Measurements from ENCODE around the gene AMIGO2.
"Not testable (repeated sequence)": the region's sequence is repeated elsewhere in the genome, so short reads cannot be mapped to it uniquely, and the experiment has no call there.

AMIGO2 gene, protein sequence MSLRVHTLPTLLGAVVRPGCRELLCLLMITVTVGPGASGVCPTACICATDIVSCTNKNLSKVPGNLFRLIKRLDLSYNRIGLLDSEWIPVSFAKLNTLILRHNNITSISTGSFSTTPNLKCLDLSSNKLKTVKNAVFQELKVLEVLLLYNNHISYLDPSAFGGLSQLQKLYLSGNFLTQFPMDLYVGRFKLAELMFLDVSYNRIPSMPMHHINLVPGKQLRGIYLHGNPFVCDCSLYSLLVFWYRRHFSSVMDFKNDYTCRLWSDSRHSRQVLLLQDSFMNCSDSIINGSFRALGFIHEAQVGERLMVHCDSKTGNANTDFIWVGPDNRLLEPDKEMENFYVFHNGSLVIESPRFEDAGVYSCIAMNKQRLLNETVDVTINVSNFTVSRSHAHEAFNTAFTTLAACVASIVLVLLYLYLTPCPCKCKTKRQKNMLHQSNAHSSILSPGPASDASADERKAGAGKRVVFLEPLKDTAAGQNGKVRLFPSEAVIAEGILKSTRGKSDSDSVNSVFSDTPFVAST

DNA sequence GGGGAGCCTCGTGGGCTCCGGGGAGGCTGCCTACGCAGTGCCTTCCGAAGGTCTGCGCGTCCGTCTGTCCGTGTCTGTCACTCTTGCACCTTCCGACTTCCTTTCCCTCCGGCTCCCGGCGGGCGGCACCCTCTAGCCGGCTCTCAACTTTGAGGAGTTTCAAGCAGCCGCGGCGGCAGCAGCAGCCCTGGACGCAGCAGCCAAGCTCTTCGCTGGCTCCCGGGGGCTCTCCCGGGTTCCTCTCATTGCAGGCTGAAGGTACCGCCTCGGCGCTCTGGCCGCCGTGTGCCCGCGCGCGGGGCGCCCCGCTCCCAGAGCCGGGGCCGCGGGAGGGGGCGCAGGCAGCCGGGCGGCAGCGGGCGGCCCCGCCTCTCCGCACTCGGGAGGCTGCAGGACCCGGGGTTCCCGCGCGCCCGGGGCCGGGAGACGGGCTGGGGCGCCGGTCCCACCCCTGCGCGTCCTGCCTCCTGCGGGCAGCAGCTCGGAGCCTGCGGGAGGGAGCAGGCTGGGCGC lies at the start of gene AMIGO2, which contains the start of gene PCED1B:
TSS of gene AMIGO2 (minus strand) at position 492 of the 513 bp plus-strand sequence. CDS start 957 bp downstream, outside the sequence.
TSS of gene PCED1B (plus strand) at position 154 of the 513 bp plus-strand sequence. CDS start 155,443 bp downstream, outside the sequence.
- DNase-seq, result peak; percentile 65

DNA sequence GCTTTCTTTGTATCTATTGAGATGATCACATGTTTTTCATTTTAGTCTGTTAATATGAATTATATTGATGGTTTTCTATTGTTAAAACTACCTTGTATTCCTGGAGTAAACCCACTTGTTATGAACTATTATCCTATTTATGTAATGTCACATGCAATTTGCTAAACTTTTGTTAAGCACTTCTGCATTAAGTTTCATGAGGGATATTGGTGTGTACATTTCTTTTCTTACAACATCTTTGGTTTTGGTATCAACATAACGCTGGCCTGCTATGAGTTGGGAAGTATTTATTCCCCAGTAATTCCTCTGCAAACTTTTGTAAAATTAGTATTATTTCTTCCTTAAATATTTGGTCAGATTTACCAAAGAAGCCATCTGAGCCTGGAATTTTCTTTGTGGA lies 46.5 kb upstream of the AMIGO2 start:
- no peak for DNase-seq

DNA sequence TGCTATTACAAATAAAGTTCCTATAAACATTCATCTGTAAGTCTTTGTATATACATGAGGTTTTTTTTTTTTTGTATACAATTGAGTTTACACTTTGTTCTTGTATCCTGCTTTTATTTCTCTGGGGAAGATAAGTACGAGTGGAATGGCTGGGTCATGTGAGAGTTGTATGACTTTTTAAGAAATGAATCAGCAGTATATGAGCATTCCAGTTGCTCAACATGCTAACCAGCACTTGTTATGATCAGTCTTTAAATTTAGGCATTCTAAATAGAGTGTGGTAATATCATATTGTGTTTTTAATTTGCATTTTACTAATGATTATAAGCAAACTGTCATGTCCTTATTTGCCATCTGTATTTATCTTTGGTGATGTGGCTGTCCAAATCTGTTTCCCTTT lies 44.7 kb upstream of the AMIGO2 start:
- no peak for DNase-seq

DNA sequence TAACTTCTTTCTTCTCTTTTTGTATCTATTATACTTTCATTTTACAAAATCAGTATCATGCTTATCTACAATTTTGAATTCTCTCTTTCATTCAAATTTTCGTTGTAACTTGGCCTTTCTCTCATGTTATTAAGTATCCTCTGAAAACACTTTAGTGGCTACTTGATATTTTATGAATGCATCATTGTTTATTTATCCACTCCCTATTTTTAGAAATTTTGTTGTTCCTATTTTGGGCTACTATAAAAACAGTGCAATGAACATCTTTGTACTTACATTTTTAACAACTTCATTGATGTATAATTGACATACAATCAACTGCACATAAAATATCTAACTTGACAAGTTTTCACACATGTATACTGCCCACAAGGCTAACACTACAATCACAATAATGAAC lies 44.0 kb upstream of the AMIGO2 start:
- DNase-seq, result no peak

DNA sequence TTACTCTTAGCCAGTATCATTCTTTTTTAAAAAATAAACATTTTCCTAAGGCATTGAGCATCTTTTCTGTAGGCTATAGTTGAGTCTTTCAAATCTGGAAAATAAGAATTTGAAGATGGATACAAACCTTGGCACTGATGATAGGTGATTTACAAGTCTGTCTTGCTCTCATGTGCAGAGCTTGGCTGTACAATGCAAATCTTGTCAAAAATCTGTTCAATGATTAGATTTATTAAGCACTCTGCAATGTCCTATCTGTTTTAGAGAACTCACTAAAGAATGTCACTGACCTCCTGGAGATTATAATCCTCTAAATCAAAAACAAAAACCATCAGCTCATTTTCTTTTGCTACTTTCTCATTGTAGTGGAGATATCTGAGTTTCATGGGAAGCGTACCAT lies 42.8 kb upstream of the AMIGO2 start:
- DNase-seq, result no peak

DNA sequence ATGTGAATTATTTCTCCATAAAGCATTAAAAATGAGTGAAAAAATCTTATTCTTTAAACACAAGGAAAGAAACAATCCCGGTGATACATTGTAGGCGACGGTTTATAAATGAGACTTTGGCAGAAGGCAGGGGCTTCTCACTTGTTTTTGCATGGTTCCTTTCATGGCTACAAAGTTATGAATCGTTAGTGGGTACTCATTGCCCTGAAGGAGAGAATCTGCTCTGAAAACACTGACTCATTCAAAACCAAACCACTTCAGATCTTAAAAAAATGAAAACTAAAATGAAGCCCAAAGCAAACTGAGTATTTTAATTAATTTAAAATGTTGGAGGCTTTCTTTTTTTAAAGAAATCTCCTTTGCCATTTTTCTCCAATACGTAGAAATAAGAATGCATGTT lies 41.4 kb upstream of the AMIGO2 start:
- DNase-seq, result no peak

DNA sequence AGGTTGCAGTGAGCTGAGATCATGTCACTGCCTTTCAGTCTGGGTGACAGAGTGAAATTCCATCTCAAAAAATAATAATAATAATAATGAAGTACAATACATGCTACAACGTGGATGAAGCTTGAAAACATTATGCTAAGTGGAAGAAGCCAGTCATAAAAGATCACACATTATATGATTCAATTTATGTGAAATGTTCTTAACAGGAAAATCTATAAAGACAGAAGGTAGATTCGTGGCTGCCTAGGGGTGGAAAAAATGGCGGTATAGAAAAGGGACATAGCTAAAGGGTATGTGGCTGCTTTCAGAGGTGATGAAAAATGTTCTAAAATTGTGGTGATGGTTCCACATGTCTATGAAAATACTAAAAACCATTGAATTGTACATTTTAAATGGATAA lies 41.0 kb upstream of the AMIGO2 start:
- DNase-seq, result no peak

DNA sequence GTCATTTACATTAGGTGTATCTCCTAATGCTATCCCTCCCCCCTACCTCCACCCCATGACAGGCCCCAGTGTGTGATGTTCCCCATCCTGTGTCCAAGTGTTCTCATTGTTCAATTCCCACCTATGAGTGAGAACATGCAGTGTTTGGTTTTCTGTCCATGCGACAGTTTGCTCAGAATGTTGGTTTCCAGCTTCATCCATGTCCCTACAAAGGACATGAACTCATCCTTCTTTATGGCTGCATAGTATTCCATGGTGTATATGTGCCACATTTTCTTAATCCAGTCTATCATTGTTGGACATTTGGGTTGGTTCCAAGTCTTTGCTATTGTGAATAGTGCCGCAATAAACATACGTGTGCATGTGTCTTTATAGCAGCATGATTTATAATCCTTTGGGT lies 37.5 kb upstream of the AMIGO2 start:
- not testable (repeated sequence) for DNase-seq

DNA sequence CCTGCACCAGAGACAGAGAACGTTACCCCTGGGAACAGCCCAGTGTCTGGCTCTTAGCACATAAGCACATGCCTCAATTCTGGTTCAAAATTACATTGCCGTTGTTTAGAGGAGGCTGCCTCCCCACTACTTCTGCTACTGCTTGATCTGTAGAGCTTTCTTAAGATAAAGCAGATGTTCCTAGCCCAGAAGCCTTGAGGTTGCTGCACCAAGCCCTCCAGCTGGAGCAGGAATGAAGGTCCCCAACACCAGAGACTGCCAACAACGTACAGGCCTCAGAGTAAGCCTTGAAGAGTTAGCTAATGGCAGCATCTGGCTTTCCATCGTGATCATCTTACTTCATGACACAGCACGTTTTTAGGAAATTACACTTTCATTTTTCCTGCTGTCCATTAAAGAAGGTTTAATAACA lies 34.7 kb upstream of the AMIGO2 start:
- no peak for DNase-seq

DNA sequence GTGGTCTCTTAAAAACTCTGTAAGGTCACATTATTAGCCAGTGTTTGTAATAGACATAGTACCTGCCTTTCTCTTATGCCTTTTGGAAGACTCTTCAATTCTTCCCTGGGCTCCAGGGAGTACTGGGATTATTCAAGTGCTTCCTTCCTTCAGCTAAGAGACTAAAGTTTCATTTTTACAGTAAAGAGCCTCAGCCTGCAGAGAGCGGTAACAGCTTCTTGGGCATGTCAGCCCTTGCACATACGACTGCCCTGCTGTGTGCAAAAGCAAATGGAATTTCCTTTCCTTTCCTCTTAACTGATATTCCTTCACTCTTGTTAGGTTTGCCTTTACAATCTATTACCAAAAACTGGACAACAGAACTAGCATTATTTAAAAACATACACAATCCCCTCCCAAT lies 32.9 kb upstream of the AMIGO2 start:
- DNase-seq, result no peak

DNA sequence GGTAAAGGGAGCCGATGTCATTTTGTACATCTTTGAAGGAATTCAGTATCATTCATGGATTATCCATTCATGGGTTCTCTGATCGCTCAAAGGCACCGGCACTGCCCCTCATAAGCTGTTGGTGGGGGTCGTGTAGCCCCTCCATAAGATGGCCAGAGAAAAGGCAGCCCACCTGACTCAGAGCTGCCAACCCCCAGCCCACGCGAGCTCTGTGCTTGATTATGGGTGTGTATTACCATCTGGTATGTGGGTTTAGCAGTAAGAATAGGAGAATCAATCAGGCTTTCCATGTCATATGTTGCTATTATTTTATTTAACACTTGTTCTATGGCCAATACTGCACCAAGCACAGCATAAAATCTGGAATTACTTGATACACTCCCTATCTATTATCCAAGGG lies 32.1 kb upstream of the AMIGO2 start:
- no peak for DNase-seq

DNA sequence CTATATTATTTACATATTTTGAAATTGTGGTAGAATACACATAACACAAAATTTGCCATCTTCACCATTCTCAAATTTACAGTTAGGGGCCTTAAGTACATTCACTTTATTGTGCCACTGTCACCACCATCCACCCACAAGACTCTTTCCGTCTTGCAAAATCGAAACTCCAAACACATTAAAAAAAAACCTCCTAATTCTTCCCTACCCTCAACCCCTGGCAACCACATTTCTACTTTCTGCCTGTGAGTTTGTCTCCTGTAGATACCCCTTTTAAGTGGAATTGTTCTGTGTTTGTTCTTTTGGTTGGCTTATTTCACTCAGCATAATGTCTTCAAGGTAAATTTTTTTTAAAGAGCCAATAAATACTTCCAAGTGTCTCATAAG lies 31.6 kb upstream of the AMIGO2 start:
- no peak for DNase-seq

DNA sequence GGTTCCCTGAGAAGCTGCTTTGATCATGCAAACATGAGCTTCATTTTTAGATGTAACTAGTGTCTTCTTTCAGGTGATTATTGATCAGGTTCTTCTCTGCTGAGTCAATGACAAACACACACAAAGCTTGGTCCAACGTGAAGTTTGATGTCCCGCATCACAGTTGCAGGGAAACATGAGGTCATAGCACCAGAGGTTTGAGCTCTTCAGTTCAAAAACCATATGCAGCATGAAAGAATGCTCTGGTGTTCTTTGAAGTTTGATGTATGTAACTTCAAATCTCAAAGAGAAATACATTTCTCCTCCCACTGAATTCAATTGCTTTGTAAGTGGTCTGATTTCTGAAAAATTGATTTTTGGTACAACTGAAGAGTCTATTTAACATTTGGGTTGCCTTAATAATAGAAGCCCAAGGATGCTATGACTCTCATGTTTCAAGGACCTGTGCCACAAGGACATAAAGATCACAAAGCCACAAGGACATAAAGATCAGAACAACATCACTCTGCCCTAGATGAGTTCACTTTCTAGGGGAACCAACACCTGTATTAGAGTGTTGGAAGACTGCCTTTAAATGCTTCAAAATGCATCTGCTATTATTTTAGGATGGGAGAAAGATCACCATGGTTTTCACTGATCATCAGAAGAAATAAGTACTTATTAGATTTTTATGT lies 31.1 kb upstream of the AMIGO2 start:
- no peak for DNase-seq

DNA sequence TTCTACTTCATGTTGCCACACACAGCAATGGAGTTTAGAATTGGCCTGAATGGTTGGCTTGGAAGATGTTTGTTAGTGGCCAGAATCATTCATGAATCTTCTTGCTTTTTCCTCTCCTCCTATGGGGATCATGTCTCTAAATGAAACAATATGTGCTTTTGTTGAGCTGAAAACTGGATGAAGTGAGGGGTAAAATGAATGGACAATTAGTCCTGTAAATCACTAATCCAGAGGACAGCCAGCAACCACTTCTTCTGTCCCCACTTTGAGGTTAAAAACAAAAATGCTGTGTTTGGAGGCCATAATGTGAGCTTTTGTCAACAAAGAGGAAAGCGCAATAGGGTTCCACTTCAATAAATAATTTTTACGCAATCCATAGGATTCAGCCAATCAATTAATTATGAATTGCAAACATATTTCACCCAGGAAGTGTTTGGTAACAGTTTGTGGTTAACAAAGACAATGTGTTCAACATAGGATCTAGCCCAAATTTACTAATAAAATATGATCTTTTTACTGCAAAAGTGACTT lies 30.3 kb upstream of the AMIGO2 start:
- no peak for DNase-seq

DNA sequence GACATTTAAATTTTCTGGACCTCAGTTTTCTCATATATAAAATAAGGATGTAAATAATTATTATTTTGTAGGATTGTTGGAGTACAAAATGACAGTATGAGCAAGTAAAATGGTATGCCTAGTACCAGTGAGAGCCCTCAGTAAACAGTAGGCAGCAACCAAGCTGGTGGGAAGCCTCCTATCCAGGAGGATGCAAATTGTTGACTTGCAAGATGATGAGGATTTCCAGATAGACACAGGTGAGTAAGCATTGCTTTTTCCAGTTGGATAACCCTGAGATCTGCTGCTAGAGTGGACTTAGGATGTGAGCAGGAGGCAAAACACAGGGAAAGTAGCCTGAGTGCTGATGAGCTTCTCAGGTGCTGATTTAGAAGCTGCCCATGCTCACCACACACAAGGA lies 28.2 kb upstream of the AMIGO2 start:
- DNase-seq, result no peak

DNA sequence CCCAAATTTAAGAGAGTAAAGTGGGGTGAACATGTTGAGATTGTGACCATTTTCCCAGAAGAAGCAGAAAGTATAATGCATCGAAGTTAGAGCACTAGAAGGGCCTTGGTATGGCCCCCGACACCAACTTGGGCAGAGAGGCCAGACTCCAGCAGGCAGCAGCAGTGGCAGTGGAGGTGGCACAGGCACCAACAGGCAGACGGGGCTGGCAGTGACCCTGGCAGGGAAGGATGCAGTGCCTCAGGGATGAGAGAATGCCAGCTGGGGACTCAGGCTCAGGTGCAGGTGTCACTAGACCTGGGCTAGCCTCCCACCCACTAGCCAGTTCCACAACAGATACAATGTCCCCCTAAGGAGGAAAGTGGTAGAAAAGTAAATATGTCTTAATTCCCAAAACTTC lies 27.7 kb upstream of the AMIGO2 start:
- DNase-seq, result no peak

DNA sequence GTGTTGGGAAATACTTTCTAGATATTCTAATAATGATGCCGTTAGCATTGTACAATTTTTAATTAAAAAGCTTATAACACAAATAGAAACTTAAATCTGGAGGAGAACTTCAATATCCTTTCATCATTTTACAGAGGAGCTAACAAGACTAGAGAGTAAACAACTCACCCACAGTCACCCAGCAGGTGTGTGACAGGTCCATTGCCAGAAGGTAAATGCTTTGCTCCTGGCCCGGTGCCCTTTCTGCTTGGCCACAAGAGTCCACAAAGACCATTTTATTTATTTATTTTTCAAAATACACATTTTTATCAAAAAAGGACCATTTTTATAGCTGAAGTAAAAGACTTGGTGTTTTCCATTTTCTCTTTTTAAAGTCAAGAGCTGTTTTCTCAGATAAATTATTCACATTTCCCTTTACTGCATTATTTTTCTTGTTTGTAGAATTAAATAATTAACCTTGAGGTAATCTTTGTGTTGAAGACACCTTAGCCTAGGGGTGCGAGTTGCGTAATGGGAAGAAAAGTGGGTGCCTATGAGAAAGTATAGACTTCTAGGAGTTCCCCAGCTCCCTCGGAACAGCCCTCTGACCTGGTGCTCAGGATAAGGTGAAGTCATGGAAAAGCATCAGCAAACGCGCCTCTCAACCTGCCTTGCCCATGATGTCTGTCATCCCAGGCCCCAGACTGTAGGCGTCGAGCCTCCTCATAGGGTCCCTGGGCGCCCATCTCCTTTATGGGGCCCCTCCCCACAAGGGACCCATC lies 26.3 kb upstream of the AMIGO2 start:
- DNase-seq, result no peak

DNA sequence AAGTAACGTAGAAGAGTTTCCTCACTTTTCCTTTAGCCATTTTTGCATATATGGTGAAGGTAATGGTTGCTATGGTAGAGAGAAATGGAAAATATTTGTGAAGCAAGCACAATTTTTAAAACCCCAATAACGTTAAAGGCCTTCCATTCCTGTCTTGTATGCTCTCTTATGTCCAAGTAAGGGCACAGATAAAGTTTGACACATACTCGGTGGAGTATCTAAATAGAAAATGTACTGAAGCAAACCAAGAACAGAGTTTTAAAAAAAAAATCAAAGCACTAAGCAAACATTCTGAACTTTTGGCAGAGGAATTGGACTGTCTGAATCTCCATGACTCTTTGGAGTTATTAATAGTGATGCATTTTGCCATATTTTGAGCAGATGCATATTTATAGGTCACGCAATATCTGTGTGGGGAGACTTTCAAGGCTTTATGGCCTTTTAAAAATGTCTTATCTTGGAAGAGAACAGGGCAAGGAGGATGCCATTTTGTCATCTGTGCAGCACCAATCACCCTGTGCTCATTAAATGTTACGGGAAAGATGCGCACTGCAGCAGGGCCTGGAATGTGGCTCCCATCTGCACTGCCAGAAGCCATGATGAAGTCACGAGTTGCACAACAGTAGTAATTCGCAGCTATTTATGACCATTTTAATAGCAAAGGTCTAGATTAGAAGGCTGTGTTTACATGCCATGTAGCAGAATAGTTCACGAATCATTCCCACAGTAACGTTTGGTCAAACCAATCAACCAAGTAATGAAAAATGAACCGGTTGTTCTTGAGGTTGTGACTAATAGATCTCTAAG lies 23.3 kb upstream of the AMIGO2 start:
- no peak for DNase-seq

DNA sequence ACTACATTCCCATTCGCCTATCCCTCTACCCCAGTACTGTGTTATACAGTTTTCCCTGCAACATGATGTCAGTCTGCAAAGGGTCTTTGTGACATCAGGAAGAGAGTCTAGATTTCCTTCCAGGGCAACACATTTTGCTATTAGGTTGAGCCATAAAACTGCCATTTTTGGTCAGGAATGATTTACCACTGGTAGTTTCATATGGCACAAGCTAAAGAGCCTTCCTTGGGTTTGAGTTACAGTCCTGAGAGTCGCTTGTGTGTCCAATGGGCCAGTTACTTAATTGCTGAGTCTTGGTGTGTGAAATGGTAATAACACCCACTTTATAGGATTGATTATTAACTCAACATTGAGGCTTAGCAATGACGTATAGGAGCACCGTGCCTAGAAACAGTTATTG lies 22.6 kb upstream of the AMIGO2 start:
- no peak for DNase-seq

DNA sequence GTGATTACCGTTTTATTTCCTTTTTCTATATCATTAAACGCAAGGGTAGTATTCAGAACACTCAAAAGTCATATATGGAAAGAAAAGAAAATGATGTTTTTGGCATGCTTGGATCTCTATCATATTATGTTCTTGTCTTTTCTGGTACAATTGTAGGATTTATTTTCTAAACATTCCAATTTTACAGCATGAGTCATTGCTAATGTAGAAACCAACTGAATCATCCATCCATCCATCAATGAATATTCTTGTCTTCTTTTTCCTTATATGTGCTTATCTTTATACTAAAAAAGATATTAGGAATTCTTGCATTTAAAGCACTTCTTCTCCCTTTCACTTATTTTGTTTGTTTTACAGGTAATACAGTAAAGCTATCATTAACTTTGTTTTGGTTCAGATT lies 20.4 kb upstream of the AMIGO2 start:
- DNase-seq, result no peak

DNA sequence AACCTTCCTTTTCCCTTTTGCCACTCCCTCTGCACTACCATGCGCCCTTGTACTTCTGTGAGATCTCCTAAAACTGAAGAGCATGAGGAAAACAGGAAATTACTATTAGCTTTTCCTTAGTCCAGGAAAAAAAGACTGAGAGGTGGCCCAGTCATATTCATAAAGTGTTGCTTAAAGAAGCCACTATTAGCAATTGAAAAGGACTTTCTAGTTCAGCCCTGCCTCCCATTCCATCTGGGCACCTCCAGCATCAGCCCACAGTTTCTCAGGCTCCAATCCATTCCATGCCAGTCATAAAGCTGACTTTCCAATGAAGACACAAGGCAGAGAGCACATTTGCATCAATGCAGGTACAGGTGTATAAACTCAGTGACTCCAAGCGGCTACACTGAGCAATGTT lies 19.9 kb upstream of the AMIGO2 start:
- no peak for DNase-seq

DNA sequence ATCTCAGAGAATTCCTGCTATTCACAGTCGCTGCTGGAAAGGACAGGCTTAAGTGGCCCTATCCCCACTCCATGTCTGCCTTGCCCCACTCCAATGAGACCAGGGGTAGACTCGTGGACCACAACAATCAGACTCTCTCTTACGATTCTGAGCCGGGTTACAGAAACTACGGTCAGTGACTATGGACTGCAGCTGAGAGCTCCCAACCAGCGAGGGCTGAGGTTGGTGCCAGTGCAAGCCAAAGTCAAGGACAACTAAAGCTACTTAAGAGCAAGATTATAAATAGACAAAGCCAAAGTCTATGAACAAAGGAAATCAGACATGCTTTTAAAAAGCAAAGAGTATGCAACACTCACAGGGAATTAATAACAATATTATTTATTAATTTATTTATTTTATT lies 18.3 kb upstream of the AMIGO2 start:
- DNase-seq, result no peak

Measured in activated CD4-positive, CD25-positive, alpha-beta regulatory T cell treated with anti-CD3 and anti-CD28 coated beads, Interleukin-2, amount 50 U/mL, for 72 hours (primary cell).